ENCODE measurements around the gene NDUFB4.

DNA sequence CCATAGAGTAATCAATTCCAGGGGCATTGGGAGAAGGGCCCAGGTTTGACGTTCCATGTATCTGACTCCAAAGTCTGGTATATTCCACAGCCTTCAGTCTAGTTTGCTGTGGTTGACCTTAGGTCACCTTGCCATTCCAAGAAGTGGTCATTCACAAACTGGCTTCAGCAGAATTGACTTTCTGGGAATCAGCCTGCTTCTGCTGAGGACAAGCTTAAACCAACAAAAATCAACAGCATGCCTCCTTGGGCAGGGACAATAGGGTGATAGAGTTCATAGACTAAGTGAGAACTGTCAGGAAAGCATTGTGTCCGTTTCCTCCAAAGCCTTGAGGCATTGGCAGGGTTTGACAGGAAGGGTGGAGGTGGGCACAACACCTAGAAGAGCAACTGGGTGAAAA lies 24.1 kb upstream of the NDUFB4 start:
- TF ChIP-seq, protein P1, sequence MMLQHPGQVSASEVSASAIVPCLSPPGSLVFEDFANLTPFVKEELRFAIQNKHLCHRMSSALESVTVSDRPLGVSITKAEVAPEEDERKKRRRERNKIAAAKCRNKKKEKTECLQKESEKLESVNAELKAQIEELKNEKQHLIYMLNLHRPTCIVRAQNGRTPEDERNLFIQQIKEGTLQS (IDR thresholded peaks at IDR 0.05) = no peak
- TF ChIP-seq, protein P2, sequence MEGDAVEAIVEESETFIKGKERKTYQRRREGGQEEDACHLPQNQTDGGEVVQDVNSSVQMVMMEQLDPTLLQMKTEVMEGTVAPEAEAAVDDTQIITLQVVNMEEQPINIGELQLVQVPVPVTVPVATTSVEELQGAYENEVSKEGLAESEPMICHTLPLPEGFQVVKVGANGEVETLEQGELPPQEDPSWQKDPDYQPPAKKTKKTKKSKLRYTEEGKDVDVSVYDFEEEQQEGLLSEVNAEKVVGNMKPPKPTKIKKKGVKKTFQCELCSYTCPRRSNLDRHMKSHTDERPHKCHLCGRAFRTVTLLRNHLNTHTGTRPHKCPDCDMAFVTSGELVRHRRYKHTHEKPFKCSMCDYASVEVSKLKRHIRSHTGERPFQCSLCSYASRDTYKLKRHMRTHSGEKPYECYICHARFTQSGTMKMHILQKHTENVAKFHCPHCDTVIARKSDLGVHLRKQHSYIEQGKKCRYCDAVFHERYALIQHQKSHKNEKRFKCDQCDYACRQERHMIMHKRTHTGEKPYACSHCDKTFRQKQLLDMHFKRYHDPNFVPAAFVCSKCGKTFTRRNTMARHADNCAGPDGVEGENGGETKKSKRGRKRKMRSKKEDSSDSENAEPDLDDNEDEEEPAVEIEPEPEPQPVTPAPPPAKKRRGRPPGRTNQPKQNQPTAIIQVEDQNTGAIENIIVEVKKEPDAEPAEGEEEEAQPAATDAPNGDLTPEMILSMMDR (IDR thresholded peaks at IDR 0.05; ENCODE audit: low read depth, low read length, missing input control) = no peak
- TF ChIP-seq, protein P3, sequence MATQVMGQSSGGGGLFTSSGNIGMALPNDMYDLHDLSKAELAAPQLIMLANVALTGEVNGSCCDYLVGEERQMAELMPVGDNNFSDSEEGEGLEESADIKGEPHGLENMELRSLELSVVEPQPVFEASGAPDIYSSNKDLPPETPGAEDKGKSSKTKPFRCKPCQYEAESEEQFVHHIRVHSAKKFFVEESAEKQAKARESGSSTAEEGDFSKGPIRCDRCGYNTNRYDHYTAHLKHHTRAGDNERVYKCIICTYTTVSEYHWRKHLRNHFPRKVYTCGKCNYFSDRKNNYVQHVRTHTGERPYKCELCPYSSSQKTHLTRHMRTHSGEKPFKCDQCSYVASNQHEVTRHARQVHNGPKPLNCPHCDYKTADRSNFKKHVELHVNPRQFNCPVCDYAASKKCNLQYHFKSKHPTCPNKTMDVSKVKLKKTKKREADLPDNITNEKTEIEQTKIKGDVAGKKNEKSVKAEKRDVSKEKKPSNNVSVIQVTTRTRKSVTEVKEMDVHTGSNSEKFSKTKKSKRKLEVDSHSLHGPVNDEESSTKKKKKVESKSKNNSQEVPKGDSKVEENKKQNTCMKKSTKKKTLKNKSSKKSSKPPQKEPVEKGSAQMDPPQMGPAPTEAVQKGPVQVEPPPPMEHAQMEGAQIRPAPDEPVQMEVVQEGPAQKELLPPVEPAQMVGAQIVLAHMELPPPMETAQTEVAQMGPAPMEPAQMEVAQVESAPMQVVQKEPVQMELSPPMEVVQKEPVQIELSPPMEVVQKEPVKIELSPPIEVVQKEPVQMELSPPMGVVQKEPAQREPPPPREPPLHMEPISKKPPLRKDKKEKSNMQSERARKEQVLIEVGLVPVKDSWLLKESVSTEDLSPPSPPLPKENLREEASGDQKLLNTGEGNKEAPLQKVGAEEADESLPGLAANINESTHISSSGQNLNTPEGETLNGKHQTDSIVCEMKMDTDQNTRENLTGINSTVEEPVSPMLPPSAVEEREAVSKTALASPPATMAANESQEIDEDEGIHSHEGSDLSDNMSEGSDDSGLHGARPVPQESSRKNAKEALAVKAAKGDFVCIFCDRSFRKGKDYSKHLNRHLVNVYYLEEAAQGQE (IDR thresholded peaks at IDR 0.05) = no peak
- TF ChIP-seq RAD21 (IDR thresholded peaks at IDR 0.05) = no peak
- TF ChIP-seq MAX (IDR thresholded peaks at IDR 0.05) = no peak
- no peak for TF ChIP-seq SP1 (IDR thresholded peaks at IDR 0.05)
- no peak for TF ChIP-seq JUND (IDR thresholded peaks at IDR 0.05)
- no peak for TF ChIP-seq YY1 (IDR thresholded peaks at IDR 0.05)
- TF ChIP-seq, protein P4, sequence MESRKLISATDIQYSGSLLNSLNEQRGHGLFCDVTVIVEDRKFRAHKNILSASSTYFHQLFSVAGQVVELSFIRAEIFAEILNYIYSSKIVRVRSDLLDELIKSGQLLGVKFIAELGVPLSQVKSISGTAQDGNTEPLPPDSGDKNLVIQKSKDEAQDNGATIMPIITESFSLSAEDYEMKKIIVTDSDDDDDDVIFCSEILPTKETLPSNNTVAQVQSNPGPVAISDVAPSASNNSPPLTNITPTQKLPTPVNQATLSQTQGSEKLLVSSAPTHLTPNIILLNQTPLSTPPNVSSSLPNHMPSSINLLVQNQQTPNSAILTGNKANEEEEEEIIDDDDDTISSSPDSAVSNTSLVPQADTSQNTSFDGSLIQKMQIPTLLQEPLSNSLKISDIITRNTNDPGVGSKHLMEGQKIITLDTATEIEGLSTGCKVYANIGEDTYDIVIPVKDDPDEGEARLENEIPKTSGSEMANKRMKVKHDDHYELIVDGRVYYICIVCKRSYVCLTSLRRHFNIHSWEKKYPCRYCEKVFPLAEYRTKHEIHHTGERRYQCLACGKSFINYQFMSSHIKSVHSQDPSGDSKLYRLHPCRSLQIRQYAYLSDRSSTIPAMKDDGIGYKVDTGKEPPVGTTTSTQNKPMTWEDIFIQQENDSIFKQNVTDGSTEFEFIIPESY (IDR thresholded peaks at IDR 0.05) = no peak
- no peak for TF ChIP-seq TAF1 (conservative IDR thresholded peaks at IDR 0.05)
- TF ChIP-seq HNF4A (conservative IDR thresholded peaks at IDR 0.05) = no peak
- no peak for TF ChIP-seq HNF4G (IDR thresholded peaks at IDR 0.05)
- no peak for TF ChIP-seq GABPA (IDR thresholded peaks at IDR 0.05 in 1 of 2, conservative IDR thresholded peaks at IDR 0.05 in 1 of 2)
- no peak for TF ChIP-seq RXRA (IDR thresholded peaks at IDR 0.05)

All from liver (tissue), 3 donors.